BJ (cell line): ENCODE results near the gene LRRC8C. TPM values are rescaled to one million over a fixed set of nuclear protein-coding genes. Genes with fewer than 3 reads are reported as not detected.

ENCODE experiments used
- CTCF ChIA-PET: fragments of 350-600 bp; formaldehyde crosslinking; extraction: SDS; loops from one replicate; lab custom pipeline; 2021; ENCODE audit warnings: antibody characterized with exemption, inconsistent platforms; lab: Yijun Ruan, JAX
- POLR2A ChIA-PET: fragments of 300-600 bp; sonication (Branson Sonifier 250); formaldehyde crosslinking; extraction: SDS; loops from one replicate; lab custom pipeline; 2021; ENCODE audit warnings: antibody characterized with exemption; lab: Charles Lee
- DNase-seq: peaks from one replicate; pipeline ENCODE4 v3.0.0-alpha.2; 2011; ENCODE audit warnings: low read depth
- H3K27me3 ChIP-seq: 2 replicates; pipeline ENCODE4 v1.6.0; 2011; ENCODE audit warnings: low read length; ENCODE audit not compliant: control insufficient read depth, insufficient read depth
- H3K36me3 ChIP-seq: 2 replicates; pipeline ENCODE4 v1.5.1; 2011; ENCODE audit warnings: low read length; ENCODE audit not compliant: control insufficient read depth, insufficient read depth
- H3K4me3 ChIP-seq: 2 replicates; pipeline ENCODE4 v1.5.1; 2011; ENCODE audit warnings: low read depth, mild to moderate bottlenecking, control low read depth, low read length
- CTCF ChIP-seq: IDR thresholded peaks from 2 replicates; pipeline ENCODE4 v1.5.1; 2011; ENCODE audit warnings: low read depth, mild to moderate bottlenecking, control low read depth, inconsistent platforms, low read length, moderate library complexity; ENCODE audit not compliant: insufficient read depth
- polyA plus RNA-seq: library from polyadenylated mRNA; depleted of rRNA; stranded (reverse); fragments of >200 nt; gene quantifications from 2 replicates; pipeline ENCODE4 v1.2.3, GENCODE V29; 2011

Gene LRRC8C
- polyA plus RNA-seq, 1 experiment: 3.6 TPM

GRCh38 chr1:89705901-89706699 is 73.2 kb downstream of the LRRC8C start:
- DNase-seq: no peak
- ChIA-PET CTCF (no interaction called here), POLR2A (interaction anchor here (0.6 kb wide), 1 partner anchor 9 kb away, joined by 4 read pairs; no protein-coding TSS in a partner anchor)
- Histone ChIP-seq H3K4me3 (no peak overlapping the region), H3K27me3 (no peaks in the 10 kb centered on the region), H3K36me3 (no peaks in the 10 kb centered on the region)
- no peak for TF ChIP-seq CTCF

GRCh38 chr1:89706700-89707012 is 73.7 kb downstream of the LRRC8C start:
- no peak for DNase-seq
- ChIA-PET CTCF (no interaction called here), POLR2A (interaction anchor here (0.6 kb wide), 1 partner anchor 10 kb away, joined by 4 read pairs; no protein-coding TSS in a partner anchor)
- no peak overlapping the region for H3K4me3 ChIP-seq
- no peaks in the 10 kb centered on the region for H3K27me3 ChIP-seq
- no peaks in the 10 kb centered on the region for H3K36me3 ChIP-seq
- no peak for TF ChIP-seq CTCF

- Histone ChIP-seq H3K36me3 (0 out of 2 replicates have a peak, but pooled peaks cover 2% of the 10 kb centered on the region), H3K4me3 (no peak overlapping the region), H3K27me3 (no peaks in the 10 kb centered on the region)
- ChIA-PET CTCF (interaction anchor here (1.0 to 2.3 kb wide), 4 partner anchors 10 to 42 kb away, joined by 3 to 6 read pairs (median 3); no protein-coding TSS in a partner anchor), POLR2A (no interaction called here)
- DNase-seq: no peak
- no peak for TF ChIP-seq CTCF
Measured at GRCh38 chr1:89708751-89709375, 75.9 kb downstream of the LRRC8C start.

- Histone ChIP-seq H3K27me3 (no peaks in the 10 kb centered on the region), H3K4me3 (no peak overlapping the region), H3K36me3 (0 out of 2 replicates have a peak, but pooled peaks cover 2% of the 10 kb centered on the region)
- POLR2A ChIA-PET: no interaction called here
- no peak for TF ChIP-seq CTCF
- CTCF ChIA-PET: no interaction called here
- no peak for DNase-seq
Measured at GRCh38 chr1:89710498-89711139, 77.7 kb downstream of the LRRC8C start.
